Measurements from ENCODE around the gene BEST4.
"Not testable (repeated sequence)": the region's sequence is repeated elsewhere in the genome, so short reads cannot be mapped to it uniquely, and the experiment has no call there.

Gene BEST4

GRCh38 chr1:44778705-44779576 is 9.0 kb downstream of the BEST4 start:
- no peak for TF ChIP-seq CTCF (IDR thresholded peaks at IDR 0.05; ENCODE audit: borderline replicate concordance, insufficient read depth, low read depth, low read length)

GRCh38 chr1:44777969-44778635 is 9.9 kb downstream of the BEST4 start:
- no peak for TF ChIP-seq CTCF (IDR thresholded peaks at IDR 0.05; ENCODE audit: borderline replicate concordance, insufficient read depth, low read depth, low read length)
- H3K4me3 ChIP-seq (ENCODE audit: low read depth, low read length): no peak overlapping the region

More at GRCh38 chr1:44778705-44779576, 9.0 kb downstream of the BEST4 start:
- H3K4me3 ChIP-seq (ENCODE audit: low read depth, low read length): no peak overlapping the region

GRCh38 chr1:44777547-44777946 is 10.4 kb downstream of the BEST4 start:
- H3K4me3 ChIP-seq (ENCODE audit: low read depth, low read length): peak overlapping the region; percentile 98
- no peak for TF ChIP-seq CTCF (IDR thresholded peaks at IDR 0.05; ENCODE audit: borderline replicate concordance, insufficient read depth, low read depth, low read length)

GRCh38 chr1:44776730-44777068 is 11.3 kb downstream of the BEST4 start:
- TF ChIP-seq CTCF (IDR thresholded peaks at IDR 0.05; ENCODE audit: borderline replicate concordance, insufficient read depth, low read depth, low read length): no peak
- H3K4me3 ChIP-seq (ENCODE audit: low read depth, low read length): peak overlapping the region; percentile 98

- TF ChIP-seq CTCF (IDR thresholded peaks at IDR 0.05; ENCODE audit: borderline replicate concordance, insufficient read depth, low read depth, low read length): no peak
- H3K4me3 ChIP-seq (ENCODE audit: low read depth, low read length): peak overlapping the region; percentile 98
Observed at GRCh38 chr1:44775930-44776729, 11.8 kb downstream of the BEST4 start.

GRCh38 chr1:44775078-44775929 is 12.7 kb downstream of the BEST4 start, which contains the start of gene RPS8:
Gene RPS8 (plus strand): TSS chr1:44775540. CDS start chr1:44775597, 57 bp downstream.
- no peak for TF ChIP-seq CTCF (IDR thresholded peaks at IDR 0.05; ENCODE audit: borderline replicate concordance, insufficient read depth, low read depth, low read length)

GRCh38 chr1:44766421-44766820 is 21.5 kb downstream of the BEST4 start:
- not testable (repeated sequence) for H3K4me3 ChIP-seq (ENCODE audit: low read depth, low read length)

More at GRCh38 chr1:44775078-44775929, 12.7 kb downstream of the BEST4 start, which contains the start of gene RPS8:
- H3K4me3 ChIP-seq (ENCODE audit: low read depth, low read length): peak within 1 kb of the TSS; percentile 98
